ENCODE results near the gene SPEF1. TPM values are rescaled to one million over a fixed set of nuclear protein-coding genes. Genes with fewer than 3 reads are reported as not detected.
A peak's percentile ranks its signal among the peaks of the same experiment; 100 is the strongest.

The SPEF1 gene
- total and polyA plus RNA-seq, 2 of the 13 experiments (the other 11 are each of a cell fraction or from before 2014, with no cell fraction given) = 0.11 to 0.27 TPM

DNA sequence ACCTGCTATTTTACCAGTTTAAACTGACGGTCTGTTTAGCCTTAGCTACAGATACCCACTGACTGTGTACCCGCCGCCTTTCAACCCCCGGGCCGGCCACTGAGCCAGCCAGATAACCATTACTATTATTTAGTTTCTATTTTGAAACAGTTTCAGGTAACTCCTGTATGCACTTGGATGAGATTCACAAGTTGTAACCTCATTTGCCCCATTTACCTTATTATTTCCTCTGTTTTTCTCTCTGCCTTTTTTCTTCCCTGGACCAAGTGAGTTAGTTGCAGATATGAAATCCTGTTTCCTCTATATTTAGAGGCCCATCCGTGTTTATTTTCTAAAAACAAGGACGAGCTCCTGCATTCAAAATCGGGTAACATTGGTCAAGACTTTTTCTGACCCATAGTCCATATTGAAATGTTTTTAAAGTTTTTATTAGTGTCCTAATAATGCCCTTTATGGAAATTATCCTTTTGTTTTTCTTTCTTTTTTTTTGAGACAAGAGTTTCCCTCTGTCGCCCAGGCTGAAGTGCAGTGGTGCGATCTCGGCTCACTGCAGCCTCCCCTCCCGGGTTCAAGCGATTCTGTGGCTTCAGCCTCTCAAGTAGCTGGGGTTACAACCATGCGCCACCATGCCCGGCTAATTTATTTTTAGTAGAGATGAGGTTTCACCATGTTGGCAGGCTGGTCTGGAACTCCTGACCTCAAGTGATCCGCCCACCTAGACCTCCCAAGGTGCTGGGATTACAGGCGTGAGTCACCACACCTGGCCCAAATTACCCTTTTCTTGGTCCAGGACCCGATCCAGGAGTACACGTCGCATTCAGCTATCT, 39.9 kb upstream of the SPEF1 start:
- H3K4me1 ChIP-seq (ENCODE audit: insufficient read depth, low read length) = peaks cover 32% of the 10 kb centered on the region
- ChIA-PET POLR2A (interaction anchor here (1.0 to 4.8 kb wide), 25 partner anchors 8 to 264 kb away, joined by 3 to 134 read pairs (median 8); partner anchors contain the start of genes ADISSP, CDC25B, CENPB and MAVS), CTCF (ENCODE audit: low intra/inter-chr PET ratio, low total read pairs) (interaction anchor here (0.9 to 4.6 kb wide), 6 partner anchors 34 to 72 kb away, joined by 3 to 119 read pairs (median 7); partner anchors contain the start of genes CENPB and SPEF1)
- 41% methylated on average over 20 of the region's 20 CpGs for WGBS (ENCODE audit: low lambda C conversion rate)
- H3K79me2 ChIP-seq (ENCODE audit: insufficient read depth, low read length) = peaks cover 12% of the 10 kb centered on the region
- peak overlapping the region; percentile 87 for H3K4me2 ChIP-seq (ENCODE audit: low read depth, low read length)
- no peak for FAIRE-seq
- intact Hi-C loops (cut with micrococcal nuclease; ENCODE audit: unreplicated experiment) = loop anchor here (1.0 to 2.0 kb wide), 3 partner anchors 23 to 68 kb away; partner anchors contain the start of genes MAVS and PANK2
- in situ Hi-C loops (cut with HindIII; ENCODE audit: extremely low pct_ligation_motif_present, low pct_unique_long_range_greater_than_20kb) = no loop called here
- H3K36me3 ChIP-seq (replicated peaks in 1 of 2; ENCODE audit: control insufficient read depth in 1 of 2, insufficient read depth in 2 of 2, low read length in 2 of 2) = peaks cover 9 to 22% of the 10 kb centered on the region in 2 experiments
- no peak overlapping the region for H2AFZ ChIP-seq (ENCODE audit: low read length)
- H4K20me1 ChIP-seq (ENCODE audit: insufficient read depth, low read length) = no peaks in the 10 kb centered on the region
- H3K4me3 ChIP-seq (replicated peaks in 1 of 3; ENCODE audit: insufficient read depth in 1 of 3, low read depth in 2 of 3, low read length in 3 of 3) = peak overlapping the region; percentile 91 to 95 (median 94)
- BruUV-seq (replicated peaks) = TSS peak; percentile 80
- no peak for ATAC-seq
- DNase-seq (ENCODE audit: low spot score) = no peak
- H3K9me3 ChIP-seq (ENCODE audit: low read length) = no peaks in the 10 kb centered on the region
- H3K27ac ChIP-seq (ENCODE audit: extremely low read length, insufficient read depth, low read length) = peak overlapping the region; percentile 96
- H3K27me3 ChIP-seq (ENCODE audit: control insufficient read depth in 1 of 2, insufficient read depth in 2 of 2, low read length in 2 of 2) = peaks cover 1 to 5% of the 10 kb centered on the region in 2 experiments; a peak in 2 of 5 replicates
- H3K9ac ChIP-seq (ENCODE audit: insufficient read depth, low read depth, low read length) = peak overlapping the region; percentile 99
- TF ChIP-seq ATF1 (CRISPR knock-in tag; IDR thresholded peaks at IDR 0.05) (peak; percentile 91), TBX2 (CRISPR knock-in tag; IDR thresholded peaks at IDR 0.05; ENCODE audit: borderline replicate concordance) (0 out of 2 replicates have a peak, but pooled peaks have one; percentile 14), ZKSCAN5 (CRISPR knock-in tag; IDR thresholded peaks at IDR 0.05) (no peak), NAIF1 (CRISPR knock-in tag; IDR thresholded peaks at IDR 0.05; ENCODE audit: borderline replicate concordance) (0 out of 2 replicates have a peak, but pooled peaks have one; percentile 16), ZNF891 (CRISPR knock-in tag; IDR thresholded peaks at IDR 0.05) (no peak), MLLT10 (CRISPR knock-in tag; IDR thresholded peaks at IDR 0.05) (no peak), ZNF670 (CRISPR knock-in tag; IDR thresholded peaks at IDR 0.05; ENCODE audit: borderline replicate concordance) (peak; percentile 74), HOXA7 (CRISPR knock-in tag; IDR thresholded peaks at IDR 0.05) (0 out of 2 replicates have a peak, but pooled peaks have one; percentile 10), SNAPC4 (CRISPR knock-in tag; IDR thresholded peaks at IDR 0.05) (0 out of 2 replicates have a peak, but pooled peaks have one; percentile 31), TGIF2 (CRISPR knock-in tag; IDR thresholded peaks at IDR 0.05) (0 out of 2 replicates have a peak, but pooled peaks have one; percentile 10), MAFK (conservative IDR thresholded peaks at IDR 0.05 in 1 of 2, IDR thresholded peaks at IDR 0.05 in 1 of 2; ENCODE audit: low read length in 2 of 2) (no peak), TFDP1 (CRISPR knock-in tag; IDR thresholded peaks at IDR 0.05; ENCODE audit: borderline replicate concordance) (no peak), ZNF414 (CRISPR knock-in tag; IDR thresholded peaks at IDR 0.05) (peak; percentile 16)
- TF ChIP-seq, protein P1, sequence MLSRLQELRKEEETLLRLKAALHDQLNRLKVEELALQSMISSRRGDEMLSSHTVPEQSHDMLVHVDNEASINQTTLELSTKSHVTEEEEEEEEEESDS (CRISPR knock-in tag; IDR thresholded peaks at IDR 0.05; ENCODE audit: borderline replicate concordance) = 0 out of 2 replicates have a peak, but pooled peaks have one; percentile 50
